B cell (primary cell): Measurements from ENCODE around the gene AMN1.

Experiments used
- EZH2 ChIP-seq: IDR thresholded peaks from 2 replicates; pipeline ENCODE4 v1.6.1; 2012; ENCODE audit warnings: borderline replicate concordance, low read depth, mild to moderate bottlenecking, moderate library complexity, low read length; ENCODE audit not compliant: insufficient read depth, poor library complexity, severe bottlenecking
- TF ChIP-seq, protein P1 (sequence below): fragments of 200-600 bp; IDR thresholded peaks from one replicate; pipeline ENCODE4 v1.8.0; 2022; ENCODE audit warnings: antibody characterized with exemption, mild to moderate bottlenecking

DNA sequence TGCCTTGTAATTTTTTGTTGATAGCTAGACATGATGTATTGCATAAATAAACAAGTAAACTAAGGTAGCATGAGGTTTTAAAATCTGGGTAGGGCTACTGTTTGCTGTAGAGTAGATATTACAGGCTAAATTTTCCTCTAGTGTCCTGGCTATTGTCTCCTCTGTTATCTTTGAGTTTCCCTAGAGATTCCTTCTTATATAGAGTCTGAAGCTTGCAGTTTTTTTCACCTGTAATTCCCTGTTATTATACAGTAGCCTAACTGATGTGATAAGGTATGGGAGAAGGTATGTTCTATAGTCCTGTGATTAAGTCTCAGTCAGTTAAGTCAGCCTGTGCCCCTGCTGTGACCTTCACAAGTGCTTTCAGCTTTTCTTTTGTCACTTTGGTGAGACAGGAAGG, 59.8 kb downstream of the AMN1 start:
- TF ChIP-seq, protein P1, sequence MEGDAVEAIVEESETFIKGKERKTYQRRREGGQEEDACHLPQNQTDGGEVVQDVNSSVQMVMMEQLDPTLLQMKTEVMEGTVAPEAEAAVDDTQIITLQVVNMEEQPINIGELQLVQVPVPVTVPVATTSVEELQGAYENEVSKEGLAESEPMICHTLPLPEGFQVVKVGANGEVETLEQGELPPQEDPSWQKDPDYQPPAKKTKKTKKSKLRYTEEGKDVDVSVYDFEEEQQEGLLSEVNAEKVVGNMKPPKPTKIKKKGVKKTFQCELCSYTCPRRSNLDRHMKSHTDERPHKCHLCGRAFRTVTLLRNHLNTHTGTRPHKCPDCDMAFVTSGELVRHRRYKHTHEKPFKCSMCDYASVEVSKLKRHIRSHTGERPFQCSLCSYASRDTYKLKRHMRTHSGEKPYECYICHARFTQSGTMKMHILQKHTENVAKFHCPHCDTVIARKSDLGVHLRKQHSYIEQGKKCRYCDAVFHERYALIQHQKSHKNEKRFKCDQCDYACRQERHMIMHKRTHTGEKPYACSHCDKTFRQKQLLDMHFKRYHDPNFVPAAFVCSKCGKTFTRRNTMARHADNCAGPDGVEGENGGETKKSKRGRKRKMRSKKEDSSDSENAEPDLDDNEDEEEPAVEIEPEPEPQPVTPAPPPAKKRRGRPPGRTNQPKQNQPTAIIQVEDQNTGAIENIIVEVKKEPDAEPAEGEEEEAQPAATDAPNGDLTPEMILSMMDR: no peak
- TF ChIP-seq EZH2: no peak
